GM18502 (cell line): ENCODE measurements around the gene POLDIP2.
A peak's percentile ranks its signal among the peaks of the same experiment; 100 is the strongest.

Source experiments
- ATAC-seq: cut with Tn5 transposase; IDR thresholded peaks from one replicate; pipeline ENCODE4 v1.9.1; 2021; ENCODE audit warnings: mild to moderate bottlenecking; ENCODE audit not compliant: unreplicated experiment, poor library complexity

Gene POLDIP2

GRCh38 chr17:28357061-28357900, at the start of gene POLDIP2:
TSS of gene POLDIP2 (minus strand) at chr17:28357527. CDS start at chr17:28357448, 79 bp downstream.
- peak; percentile 94 for ATAC-seq

DNA sequence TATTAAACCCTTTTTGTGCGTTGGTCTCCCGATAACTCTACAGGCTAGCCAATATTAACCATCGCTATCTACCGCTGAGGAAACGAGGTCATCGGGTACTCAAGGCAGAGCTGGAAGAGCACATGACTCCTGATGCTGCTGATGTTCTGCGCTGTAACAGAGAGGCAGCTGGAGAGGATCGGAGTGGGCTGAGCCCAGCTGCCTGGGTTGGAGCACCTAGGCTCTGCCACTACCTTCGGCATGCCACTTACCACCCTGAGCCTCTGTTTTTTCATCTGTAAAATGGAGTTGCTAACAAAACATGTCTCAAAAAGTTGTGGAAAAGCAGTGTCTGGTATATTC, 49.1 kb upstream of the POLDIP2 start:
- ATAC-seq: no peak

DNA sequence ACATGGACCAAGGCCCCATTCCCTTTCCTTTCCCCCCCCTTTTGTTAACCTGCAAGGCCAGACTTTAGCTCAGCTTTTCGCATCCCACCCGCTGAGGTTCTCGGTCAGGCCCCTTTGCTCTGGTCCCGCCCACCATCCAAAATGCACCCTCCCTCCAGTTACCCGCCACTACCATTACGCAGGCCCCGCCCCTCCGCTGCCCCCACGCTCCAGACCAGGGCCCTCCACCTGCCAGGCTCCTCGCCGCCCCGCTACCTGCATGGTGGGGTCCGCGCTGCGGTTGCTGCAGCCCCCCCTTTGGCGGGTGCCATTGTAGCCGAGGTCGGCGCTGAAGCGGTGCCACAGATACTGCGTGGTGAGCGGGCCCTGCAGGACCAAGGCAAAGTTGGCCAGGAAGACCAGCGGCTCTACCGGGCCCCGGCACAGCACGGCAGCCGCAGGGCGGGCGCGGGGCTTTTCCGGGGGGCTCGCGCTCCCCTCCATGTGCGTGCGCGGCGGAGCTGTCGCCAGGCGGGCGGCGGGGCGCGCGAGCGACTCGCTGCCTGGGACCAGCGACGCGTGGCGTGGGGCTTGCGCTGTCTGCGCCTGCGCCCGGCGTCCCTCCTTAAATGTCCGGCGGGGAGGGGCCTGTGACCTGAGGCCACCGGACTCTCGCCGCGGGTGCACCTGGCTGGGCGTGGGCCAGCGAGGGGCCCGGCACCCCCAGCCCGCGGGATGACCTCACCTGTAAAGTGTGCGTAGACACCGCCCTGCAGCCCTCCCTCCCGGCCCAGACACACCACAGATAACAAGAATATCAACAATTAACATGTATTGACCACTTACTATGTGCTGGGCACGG, 48.5 kb upstream of the POLDIP2 start, which contains the start of gene SLC46A1:
Gene SLC46A1 (minus strand): TSS at position 581 of the 841 bp plus-strand sequence. CDS start 98 bp downstream, at position 483.
- ATAC-seq: no peak

DNA sequence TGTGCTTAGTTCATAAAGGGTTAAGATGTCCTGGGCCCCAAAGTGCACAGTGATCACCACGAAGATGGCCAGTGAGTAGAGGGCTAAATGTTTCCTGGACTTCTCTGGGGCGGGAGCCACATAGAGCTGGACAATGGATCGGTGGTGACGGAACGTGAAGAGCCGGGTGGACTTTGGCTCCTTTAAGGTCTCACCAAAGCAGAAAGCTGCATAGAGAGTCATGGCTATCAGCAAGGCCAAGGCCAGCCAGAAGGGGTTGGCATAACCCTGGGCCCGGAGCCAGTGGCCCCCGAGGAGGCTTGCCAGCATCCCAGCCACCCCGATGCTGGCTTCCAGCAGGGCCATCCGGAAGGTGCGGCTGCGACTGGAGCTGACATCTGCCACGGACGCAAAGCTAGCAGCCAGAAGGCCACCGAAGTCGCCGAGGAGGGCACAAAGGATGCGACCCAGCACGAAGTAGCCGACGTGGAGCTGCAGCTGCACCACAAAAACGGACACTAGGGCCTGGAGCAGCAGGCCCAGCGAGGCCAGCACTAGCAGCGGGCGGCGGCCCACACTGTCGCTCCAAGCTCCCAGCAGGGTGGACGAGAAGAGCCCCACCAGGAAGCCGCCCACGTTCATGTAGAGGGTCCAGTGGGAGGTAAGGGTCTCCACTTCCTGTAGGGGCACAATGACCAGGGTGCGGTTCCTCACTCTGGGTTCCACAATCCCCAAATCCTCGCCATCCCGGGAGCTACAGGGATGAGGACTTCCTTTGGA, 47.7 kb upstream of the POLDIP2 start:
- ATAC-seq: no peak

DNA sequence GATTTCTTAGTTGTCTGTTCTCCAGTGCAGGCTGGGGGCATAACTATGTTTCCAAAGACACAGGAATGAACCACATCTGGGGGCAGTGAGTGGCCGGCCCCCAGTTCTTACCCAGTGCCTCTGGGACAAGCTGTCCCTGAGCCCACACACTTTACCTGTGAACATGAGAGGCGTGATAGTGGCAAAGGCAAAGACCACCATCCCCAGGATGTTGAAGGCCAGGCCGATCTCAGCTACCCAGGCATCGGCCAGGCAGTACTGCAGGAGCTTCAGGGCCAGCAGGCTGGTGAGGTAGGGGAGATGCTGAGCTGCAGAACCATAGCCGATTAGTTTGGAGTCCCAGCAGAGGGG, 47.1 kb upstream of the POLDIP2 start:
- no peak for ATAC-seq

- ATAC-seq: no peak
These were observed 46.7 kb upstream of the POLDIP2 start for GRCh38 chr17:28404007-28404406.

GRCh38 chr17:28402844-28403243, 45.5 kb upstream of the POLDIP2 start:
- ATAC-seq: no peak

DNA sequence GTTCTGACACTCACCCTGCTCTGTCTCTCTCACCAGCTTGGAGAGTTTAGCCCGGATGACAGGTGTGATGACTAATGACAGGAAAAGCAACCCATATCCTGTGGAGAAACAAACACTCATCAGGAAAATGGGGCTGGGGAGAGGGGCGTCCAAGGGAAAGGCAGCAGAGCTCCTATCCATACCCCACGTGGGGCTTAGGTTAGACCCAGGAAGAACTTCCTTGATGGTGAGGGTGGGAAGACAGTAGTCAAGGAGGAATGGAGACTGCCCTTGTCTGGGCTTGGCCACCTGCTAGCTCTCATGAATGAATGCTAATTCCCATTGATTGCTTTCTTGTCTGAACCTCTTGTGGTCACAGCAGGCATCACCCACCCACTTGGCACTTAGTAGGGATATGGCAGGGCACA, 44.9 kb upstream of the POLDIP2 start:
- no peak for ATAC-seq

DNA sequence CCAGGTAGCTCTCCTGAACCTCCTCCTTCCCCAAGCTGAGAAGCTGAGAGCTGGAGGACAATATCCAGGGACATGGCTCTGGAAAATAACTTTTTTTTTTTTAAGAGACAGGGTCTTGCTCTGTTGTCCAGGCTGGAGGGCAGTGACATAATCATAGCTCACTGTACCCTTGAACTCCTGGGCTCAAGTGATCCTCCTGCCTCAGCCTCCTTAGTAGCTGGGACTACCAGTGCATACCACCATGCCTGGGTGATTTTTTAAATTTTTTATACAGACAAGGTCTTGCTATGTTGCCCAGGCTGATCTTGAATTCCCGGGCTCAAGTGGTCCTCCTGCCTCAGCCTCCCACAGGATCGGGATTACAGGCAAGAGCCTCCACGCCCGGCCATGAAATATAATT, 42.5 kb upstream of the POLDIP2 start:
- no peak for ATAC-seq

DNA sequence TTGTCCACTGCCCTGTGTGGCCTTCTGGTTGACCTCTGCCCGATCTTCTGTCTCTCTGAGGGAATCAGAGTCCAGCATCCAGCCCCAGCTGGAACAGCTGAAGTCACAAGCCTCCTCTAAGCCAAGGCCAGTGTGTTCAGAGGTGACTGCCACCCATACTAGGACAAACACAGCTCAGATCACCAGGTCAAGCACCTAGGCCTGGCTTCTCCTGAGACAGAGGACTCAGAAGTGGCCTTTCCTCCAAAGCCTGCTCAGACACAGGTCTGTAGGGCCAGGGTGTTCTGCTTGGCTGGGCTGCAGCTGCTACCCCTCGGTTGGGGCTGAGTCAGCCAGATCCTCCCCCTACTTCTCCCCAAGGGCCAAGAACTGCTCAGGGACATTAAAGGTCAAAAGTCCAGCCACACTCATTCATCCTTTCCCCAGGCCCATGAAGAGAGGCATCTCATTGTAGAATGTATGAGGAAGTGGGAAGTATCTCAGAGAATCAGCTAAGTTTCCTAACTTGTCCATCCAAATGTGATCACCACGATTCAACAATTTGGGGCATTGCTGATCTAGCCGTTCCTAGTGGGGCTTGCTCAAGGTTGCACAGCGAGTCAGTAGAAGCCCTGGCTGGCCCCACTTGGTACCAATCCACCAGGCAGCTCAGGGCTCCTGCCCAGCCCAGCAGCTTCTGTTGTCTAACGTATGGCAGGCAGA, 41.1 kb upstream of the POLDIP2 start:
- no peak for ATAC-seq

GRCh38 chr17:28397687-28398279, 40.5 kb upstream of the POLDIP2 start:
- no peak for ATAC-seq

- no peak for ATAC-seq
These were observed 39.9 kb upstream of the POLDIP2 start for GRCh38 chr17:28397275-28397674.

GRCh38 chr17:28396635-28397239, 39.4 kb upstream of the POLDIP2 start:
- no peak for ATAC-seq

DNA sequence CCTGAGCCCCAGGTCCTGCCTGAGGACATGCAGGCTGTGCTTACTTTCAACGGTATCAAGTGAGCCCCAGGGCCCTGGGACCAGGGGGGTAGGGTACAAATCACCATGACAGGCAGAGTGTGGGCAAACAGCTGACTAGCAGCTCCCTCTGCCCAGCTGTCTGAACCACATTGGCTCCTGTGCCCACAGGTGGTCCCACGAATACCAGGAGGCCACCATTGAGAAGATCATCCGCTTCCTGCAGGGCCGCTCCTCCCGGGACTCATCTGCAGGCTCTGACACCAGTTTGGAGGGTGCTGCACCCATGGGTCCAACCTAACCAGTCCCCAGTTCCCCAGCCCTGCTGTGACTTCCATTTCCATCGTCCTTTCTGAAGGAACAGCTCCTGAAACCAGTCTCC, 38.6 kb upstream of the POLDIP2 start:
- no peak for ATAC-seq

DNA sequence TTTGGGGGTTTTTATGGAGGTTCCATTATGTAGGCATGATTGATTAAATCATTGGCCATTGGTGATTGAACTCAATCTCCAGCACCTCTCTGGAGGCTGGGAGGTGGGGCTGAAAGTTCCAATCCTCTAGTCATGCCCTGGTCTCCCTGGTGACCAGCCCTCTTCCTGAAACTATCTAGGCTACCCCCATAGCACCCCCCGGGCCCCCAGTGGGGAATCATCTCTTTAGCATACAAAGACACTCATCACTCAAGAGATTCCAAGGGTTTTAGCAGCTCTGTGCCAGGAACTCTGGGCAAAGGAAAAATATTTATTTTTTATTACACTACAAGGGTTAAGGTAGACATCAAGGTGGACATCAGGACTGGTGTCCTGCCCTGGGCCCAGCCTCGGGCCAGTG, 38.1 kb upstream of the POLDIP2 start:
- ATAC-seq: no peak

GRCh38 chr17:28394337-28395116, 37.2 kb upstream of the POLDIP2 start:
- no peak for ATAC-seq

DNA sequence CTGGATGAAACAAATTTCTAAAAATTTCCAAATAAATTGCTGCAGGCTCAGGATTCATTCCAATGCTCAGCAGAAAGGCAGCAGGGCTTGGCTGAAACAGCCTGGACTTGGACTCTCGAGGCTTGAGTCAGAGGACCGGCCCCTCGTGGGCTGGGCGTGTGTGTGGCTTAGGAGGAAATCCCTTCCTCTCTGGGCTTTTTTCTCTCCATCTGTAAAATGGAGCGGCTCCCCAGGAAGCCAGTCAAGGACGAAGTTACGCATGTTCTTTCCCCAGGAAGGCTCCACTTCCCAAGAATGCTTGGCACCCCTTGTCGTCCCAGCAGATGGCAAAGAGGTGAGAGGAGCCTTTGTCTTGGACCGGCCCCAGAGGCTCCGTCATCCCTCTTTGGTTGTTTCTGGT, 35.2 kb upstream of the POLDIP2 start:
- no peak for ATAC-seq

GRCh38 chr17:28391401-28391800, 34.1 kb upstream of the POLDIP2 start:
- no peak for ATAC-seq

GRCh38 chr17:28390984-28391383, 33.7 kb upstream of the POLDIP2 start:
- no peak for ATAC-seq
